Adrenal gland (tissue), 5 donors: ENCODE data around the gene COL6A2.

Source experiments
- POLR2A ChIP-seq, 2 donors: fragments of 450-650 bp; IDR thresholded peaks; one replicate each; pipeline ENCODE4 v1.6.1; 2017; ENCODE audit warnings: antibody characterized with exemption in 2 of 2, mild to moderate bottlenecking in 2 of 2, moderate library complexity in 1 of 2
- TF ChIP-seq, protein P1 (sequence below), 6 experiments: fragments of 450-650 bp in 4 of 6; fragments of 200-600 bp in 2 of 6; sonication (generic) in 1 of 6; IDR thresholded peaks; 1 replicate in 5 of 6; 2 replicates in 1 of 6; pipeline versions ENCODE4 v1.5.1 to v1.8.0; 2016 to 2021; ENCODE audit warnings: antibody characterized with exemption in 6 of 6, mild to moderate bottlenecking in 2 of 6, moderate library complexity in 1 of 6
- donor health status: DM: no; HTN: no; CAD: no.

DNA sequence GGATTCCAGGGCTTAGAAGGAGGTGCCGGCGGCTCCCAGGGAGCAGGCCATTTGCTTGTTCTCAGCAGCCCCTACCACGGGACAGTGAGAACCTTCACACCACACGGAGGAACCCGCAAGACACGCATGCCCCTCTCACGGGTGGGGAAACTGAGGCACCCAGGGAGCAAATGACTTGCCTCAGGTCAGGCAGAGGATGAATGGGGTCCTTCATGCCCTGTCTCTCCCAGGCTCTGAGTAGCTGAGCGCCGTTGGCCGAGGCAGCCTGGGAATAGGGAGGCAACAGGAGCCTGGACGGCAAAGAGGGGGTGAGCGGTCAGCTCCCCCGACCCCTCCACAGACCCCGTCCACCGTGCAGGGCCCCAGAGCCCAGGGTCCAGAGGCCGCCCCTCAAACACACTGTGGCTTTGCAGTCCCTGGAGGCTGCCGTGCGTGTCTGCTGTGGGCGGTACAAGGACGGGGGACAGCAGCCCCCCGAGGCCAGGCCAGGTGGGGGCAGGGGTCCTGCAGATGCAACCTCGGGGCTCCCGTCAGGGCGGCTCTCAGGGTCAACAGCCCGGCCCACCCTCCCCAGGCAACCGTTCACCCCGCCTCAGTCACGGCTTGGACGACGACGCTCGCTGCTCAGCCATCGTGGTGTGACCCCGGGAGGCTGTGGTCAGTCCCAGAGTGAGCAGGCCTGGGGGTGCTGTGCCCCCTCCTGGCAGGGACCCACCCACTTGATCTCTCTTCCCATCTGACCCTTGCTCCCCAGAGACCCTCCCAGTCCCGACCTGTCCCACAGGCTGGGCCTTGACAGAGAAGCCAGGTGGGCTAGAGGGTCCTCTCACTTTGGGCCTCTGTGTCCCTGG is 15.8 kb upstream of the COL6A2 start:
- TF ChIP-seq, protein P1, sequence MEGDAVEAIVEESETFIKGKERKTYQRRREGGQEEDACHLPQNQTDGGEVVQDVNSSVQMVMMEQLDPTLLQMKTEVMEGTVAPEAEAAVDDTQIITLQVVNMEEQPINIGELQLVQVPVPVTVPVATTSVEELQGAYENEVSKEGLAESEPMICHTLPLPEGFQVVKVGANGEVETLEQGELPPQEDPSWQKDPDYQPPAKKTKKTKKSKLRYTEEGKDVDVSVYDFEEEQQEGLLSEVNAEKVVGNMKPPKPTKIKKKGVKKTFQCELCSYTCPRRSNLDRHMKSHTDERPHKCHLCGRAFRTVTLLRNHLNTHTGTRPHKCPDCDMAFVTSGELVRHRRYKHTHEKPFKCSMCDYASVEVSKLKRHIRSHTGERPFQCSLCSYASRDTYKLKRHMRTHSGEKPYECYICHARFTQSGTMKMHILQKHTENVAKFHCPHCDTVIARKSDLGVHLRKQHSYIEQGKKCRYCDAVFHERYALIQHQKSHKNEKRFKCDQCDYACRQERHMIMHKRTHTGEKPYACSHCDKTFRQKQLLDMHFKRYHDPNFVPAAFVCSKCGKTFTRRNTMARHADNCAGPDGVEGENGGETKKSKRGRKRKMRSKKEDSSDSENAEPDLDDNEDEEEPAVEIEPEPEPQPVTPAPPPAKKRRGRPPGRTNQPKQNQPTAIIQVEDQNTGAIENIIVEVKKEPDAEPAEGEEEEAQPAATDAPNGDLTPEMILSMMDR (IDR thresholded peaks at IDR 0.05) = no peak
- no peak for TF ChIP-seq POLR2A (IDR thresholded peaks at IDR 0.05)
